Measurements from ENCODE around the gene PTGER2.

Gene PTGER2

GRCh38 chr14:52307376-52307775 lies 6.7 kb upstream of the PTGER2 start:
- DNase-seq = no peak

- no peak for DNase-seq
Measured at GRCh38 chr14:52307905-52308304, 6.2 kb upstream of the PTGER2 start.

GRCh38 chr14:52310541-52310940 lies 3.6 kb upstream of the PTGER2 start:
- no peak for DNase-seq

- no peak for DNase-seq
Measured at GRCh38 chr14:52312931-52313355, 1.2 kb upstream of the PTGER2 start.

GRCh38 chr14:52313462-52313861 lies 650 bp upstream of the PTGER2 start:
- DNase-seq = no peak

GRCh38 chr14:52314595-52315354 lies 663 bp downstream of the PTGER2 start:
- no peak for DNase-seq

- no peak for DNase-seq
Measured at GRCh38 chr14:52315355-52315718, 1.2 kb downstream of the PTGER2 start.

DNA sequence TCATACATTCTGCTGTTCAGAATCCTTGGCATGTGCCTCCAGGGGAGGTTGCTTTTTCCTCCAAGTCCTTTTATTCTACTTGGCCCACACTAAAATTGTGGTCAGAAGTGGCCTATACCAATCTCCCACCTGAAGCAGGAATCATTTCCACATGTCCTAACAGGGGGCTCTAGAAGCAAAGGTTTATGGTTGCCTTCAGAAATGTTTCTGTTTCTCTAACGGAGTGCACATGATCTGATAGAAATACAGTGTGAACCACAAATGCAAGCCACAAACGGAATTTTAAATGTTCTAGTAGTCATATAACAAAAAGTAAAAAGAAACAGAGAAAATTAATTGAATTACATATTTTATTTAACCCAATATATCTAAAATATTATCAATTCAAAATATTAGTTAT lies 4.0 kb downstream of the PTGER2 start:
- DNase-seq = no peak

DNA sequence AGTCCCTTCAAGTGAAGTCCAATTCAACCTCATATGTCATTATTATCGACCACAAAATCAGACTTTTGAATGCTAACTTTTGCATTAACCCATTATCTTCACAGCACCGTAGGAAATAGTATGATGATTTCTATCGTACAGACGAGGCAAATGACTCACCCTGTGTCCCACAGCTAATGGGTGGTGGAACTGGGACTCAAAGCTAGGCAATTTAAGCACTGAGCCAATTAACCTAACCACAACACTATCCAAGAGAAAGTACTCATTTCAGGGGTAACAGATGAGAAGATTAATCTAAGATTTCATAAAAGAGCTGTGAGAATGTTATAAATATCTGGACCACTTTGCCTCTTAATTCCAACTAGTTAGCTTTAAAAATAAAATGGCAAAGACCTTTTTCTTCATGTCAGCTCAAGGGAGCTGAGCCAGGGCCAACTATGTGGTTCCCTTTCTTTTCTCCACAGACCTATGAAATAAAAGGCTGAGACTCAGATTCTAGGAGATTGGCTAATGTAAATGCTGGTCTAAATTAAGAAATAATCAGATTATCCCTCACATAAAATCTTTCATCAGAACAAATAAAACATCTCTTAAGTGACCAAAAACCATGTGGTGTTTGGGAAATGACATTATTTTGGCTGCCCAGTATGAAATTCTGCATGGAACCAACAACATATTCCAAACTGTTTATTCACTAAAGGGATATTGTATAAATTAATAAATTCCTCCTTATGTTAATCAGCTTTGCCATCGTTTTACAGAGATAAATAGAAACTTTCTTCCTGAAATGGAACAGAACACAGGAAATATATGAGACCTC lies 4.9 kb downstream of the PTGER2 start:
- DNase-seq = no peak

GRCh38 chr14:52319919-52320318 lies 5.8 kb downstream of the PTGER2 start:
- DNase-seq = no peak

- no peak for DNase-seq
Measured at GRCh38 chr14:52325126-52325525, 11.0 kb downstream of the PTGER2 start.

GRCh38 chr14:52325630-52326029 lies 11.5 kb downstream of the PTGER2 start:
- DNase-seq = no peak

- DNase-seq = no peak
Measured at GRCh38 chr14:52327374-52328226, 13.5 kb downstream of the PTGER2 start.

GRCh38 chr14:52328276-52328675 lies 14.2 kb downstream of the PTGER2 start:
- no peak for DNase-seq

GRCh38 chr14:52329678-52330369 lies 15.7 kb downstream of the PTGER2 start:
- no peak for DNase-seq

- no peak for DNase-seq
Measured at GRCh38 chr14:52332269-52332668, 18.2 kb downstream of the PTGER2 start.

- DNase-seq = no peak
Measured at GRCh38 chr14:52333108-52333507, 19.0 kb downstream of the PTGER2 start.

- no peak for DNase-seq
Measured at GRCh38 chr14:52333823-52334657, 19.9 kb downstream of the PTGER2 start.

DNA sequence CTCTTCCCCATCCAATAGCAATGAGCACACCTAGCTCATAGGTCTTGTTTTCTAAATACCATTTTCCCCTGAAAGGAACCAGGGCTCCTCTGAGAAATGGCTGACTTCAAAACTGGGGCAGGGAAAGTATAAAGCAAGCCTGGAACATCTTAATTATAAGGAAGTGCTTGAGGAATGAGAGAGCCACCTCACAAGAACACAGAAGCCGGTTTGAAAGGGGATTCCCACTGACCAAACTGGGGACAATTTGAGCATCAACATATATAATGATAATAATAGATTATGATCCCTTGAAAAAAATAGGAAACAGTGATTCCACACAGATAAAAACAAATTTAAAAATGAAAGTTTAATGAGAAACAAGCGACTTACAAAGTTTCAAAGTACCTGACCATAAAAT lies 22.1 kb downstream of the PTGER2 start:
- no peak for DNase-seq

DNA sequence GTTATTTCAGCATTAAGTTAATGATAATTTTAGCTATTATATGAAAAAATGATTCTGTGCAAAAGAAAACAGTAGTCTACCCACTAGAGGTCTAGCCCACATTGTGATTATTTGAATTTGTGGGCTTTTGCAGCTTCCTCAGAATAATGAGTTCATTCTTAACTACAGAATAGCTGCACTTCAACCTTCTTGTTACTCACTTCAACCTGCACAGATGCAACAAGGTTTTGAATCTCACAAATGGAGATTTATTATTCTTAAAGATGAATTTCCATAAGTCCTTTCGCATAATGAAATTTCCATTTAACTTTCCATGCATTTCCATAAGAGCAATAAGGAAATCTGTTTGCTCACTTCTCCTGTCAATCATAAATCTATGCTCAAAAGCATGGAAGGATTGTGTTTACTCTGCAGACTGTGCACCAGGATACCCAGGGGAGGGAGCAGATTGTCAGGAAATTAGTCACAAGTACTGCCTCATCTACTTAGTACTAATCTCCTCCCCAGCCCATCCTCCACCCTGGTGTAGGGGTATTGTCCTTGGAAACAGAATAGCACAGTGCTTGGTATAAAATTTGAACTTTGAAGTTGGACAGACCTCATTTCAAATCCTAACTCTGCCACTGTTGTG lies 24.1 kb downstream of the PTGER2 start:
- DNase-seq = peak; percentile 19

GRCh38 chr14:52339262-52339661 lies 25.1 kb downstream of the PTGER2 start:
- DNase-seq = no peak
